Omental fat pad (tissue), 4 donors: Measurements from ENCODE around the gene C3orf52. TPM values are rescaled to one million over a fixed set of nuclear protein-coding genes. Genes with fewer than 3 reads are reported as not detected.
A peak's percentile ranks its signal among the peaks of the same experiment; 100 is the strongest.

Experiments used
- ATAC-seq: fragments of 150-250 bp; one replicate; pipeline ENCODE4 v1.9.1; 2016; ENCODE audit warnings: mild to moderate bottlenecking, moderate library complexity; ENCODE audit not compliant: low FRiP score
- DNase-seq: peaks from one replicate; pipeline ENCODE4 v3.0.0-alpha.2; 2019; ENCODE audit warnings: low spot score
- total RNA-seq, 4 donors: library from RNA; depleted of rRNA; stranded (reverse); fragments of >200 nt; gene quantifications; one replicate each; pipeline ENCODE4 v1.1.0, GENCODE V29; 2016
- TF ChIP-seq, protein P1 (sequence below), 3 donors: fragments of 450-650 bp; IDR thresholded peaks; one replicate each; pipeline ENCODE4 v1.5.1; 2016 to 2017; ENCODE audit warnings: antibody characterized with exemption in 3 of 3, mild to moderate bottlenecking in 3 of 3, moderate library complexity in 2 of 3

Gene C3orf52
- total RNA-seq, 4 donors from 2014 or later, result 2.3 to 39.1 (median 13.1) TPM; not detected in 1

DNA sequence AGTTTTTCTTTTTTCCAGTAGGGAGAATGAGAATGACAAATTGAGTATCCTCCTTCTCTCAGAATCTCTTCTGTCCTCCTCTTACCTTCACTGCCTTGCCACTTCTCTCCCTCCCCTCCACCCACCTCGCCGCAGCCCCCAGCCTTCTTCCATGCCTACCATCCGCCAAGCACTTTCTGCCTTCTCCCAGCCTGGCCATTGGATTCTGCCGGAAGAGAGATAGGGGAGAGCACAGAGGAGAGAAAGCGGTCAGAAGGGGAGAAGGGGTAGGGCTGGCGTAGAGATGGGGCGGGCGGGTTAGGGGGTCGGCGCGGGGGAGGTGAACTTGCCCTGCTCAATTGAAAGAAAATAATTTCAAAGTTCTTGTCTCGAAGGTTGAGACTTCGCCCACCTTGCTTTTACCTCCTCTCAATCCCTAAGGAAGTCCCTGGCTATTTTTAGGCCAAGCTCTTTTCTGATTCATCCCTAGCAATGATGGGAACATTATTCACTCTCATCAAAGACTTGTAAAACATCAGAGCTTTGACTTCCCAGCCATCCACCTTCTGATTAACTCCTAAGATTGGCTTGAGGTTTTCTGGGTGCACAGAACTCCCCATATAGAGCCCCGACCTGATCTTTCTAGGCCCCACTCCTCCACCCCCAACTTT lies 811 bp downstream of the C3orf52 start:
- ATAC-seq, result peak; percentile 34

DNA sequence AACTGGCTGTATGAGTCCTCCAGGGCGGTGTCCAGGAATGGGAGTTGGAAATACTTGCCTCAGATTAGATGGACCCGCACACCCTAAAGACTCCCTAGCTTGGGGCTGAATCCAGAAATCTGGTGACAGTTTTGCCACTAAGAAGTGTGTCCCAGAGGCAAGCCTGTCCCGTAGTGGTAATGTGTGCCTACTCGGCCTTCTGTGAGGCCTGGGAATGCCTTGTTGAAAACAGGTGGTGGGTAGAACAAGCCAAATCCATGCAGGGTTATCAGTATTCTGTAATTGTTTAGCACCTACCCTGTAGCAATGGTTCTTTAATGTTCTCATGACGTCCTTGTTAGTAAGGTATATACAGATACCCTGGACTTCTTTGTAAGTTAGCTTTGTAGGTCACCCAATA lies 1.6 kb downstream of the C3orf52 start:
- TF ChIP-seq, protein P1, sequence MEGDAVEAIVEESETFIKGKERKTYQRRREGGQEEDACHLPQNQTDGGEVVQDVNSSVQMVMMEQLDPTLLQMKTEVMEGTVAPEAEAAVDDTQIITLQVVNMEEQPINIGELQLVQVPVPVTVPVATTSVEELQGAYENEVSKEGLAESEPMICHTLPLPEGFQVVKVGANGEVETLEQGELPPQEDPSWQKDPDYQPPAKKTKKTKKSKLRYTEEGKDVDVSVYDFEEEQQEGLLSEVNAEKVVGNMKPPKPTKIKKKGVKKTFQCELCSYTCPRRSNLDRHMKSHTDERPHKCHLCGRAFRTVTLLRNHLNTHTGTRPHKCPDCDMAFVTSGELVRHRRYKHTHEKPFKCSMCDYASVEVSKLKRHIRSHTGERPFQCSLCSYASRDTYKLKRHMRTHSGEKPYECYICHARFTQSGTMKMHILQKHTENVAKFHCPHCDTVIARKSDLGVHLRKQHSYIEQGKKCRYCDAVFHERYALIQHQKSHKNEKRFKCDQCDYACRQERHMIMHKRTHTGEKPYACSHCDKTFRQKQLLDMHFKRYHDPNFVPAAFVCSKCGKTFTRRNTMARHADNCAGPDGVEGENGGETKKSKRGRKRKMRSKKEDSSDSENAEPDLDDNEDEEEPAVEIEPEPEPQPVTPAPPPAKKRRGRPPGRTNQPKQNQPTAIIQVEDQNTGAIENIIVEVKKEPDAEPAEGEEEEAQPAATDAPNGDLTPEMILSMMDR (IDR thresholded peaks at IDR 0.05), result no peak
- no peak for ATAC-seq

More for the DNA sequence above, 811 bp downstream of the C3orf52 start:
- no peak for DNase-seq
- TF ChIP-seq, protein P1 (IDR thresholded peaks at IDR 0.05), result no peak

DNA sequence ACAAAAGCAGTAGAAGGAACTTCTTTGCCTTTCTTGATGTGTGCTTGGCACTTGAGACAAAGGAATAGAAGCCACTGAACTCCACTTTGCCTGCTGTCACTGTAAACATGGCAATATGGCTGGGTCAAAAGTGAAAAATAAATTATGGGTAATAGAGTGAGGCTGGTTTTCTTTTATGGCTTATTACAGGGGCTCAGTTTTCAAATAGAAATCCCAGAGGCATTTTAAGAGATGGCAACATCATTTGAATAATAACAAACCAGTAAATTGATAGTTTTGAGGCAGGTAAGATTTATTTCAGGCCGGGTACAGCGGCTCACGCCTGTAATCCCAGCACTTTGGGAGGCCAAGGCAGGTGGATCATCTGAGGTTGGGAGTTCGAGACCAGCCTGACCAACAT lies 2.8 kb downstream of the C3orf52 start:
- TF ChIP-seq, protein P1 (IDR thresholded peaks at IDR 0.05), result no peak
- no peak for DNase-seq
- ATAC-seq, result no peak

More for the DNA sequence above, 1.6 kb downstream of the C3orf52 start:
- no peak for DNase-seq

DNA sequence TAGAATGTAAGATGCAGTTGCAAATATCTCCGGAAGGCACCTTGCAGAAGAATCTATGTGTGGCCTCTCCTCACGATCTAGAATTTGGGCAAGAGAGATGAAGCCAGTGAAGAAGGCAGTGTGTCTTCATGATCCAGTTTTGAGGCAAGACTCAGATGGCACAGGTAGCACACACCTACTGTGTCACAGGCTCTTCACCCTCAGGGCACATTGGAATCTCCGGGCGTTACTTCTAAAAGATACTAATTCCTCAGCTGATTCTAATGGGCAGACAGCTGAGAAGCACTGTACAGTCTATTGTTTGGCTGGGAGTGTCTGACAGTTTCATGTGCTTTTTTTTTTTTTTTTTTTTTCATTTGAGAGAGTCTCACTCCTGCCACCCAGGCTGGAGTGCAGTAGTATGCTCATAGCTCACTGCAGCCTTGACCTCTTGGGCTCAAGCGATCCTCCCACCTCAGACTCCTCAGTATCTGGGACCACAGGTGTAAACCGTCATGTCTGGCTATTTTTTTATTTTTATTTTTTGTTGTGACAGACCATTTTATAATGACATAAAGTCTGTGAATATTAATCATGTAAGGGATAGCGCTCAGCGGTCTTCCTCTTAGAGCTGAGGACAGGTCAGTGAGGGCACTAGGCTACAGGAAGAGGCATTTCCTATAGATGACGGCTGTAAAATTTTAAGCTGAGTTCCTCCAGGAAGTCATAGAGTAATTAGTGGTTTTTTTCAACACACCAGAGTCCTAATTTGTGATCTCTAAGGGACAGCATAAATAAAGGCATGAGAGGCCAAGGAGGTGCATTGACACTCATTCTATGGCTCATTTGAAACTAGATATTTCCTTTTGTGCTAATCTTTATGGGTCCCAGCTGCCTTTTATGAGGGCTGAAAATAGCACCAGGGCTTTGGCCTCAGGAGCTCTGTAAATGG lies 4.0 kb downstream of the C3orf52 start:
- ATAC-seq (no peak), DNase-seq (no peak)
- TF ChIP-seq, protein P1 (IDR thresholded peaks at IDR 0.05), result no peak

DNA sequence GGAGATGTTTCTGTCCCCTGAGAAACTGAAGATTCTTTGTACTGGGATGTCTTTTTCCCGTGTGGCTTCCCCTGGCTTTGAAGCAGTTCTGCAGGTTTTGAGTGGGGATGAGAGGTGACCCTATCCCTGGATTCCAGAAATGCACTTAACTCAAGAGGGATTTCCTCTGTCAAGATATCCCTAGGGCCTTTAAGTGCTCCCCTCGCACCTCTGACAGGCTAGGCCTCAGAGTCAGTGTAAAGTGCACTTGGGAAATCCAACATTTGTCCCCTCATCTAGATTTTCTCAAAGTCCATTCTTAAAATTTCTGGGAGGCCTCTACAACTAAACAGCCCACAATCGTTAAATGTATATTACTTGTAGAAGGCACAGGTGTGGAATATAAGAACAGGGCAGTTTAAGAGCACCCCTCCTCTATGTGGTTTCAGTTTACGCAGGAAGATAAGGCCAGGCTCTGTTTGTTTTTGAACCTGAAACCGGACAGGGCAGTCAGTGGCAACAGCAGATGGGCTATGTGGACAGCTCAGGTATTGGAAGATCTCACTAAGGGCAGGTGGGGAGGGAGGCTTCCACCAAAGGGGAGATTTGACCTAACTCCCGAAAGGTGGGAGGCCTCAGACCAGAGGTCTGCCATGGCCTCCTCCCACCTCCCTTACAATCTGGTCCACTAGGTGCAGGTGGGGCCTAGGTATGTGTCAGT lies 4.8 kb downstream of the C3orf52 start:
- no peak for ATAC-seq
- no peak for DNase-seq
- TF ChIP-seq, protein P1 (IDR thresholded peaks at IDR 0.05), result no peak

DNA sequence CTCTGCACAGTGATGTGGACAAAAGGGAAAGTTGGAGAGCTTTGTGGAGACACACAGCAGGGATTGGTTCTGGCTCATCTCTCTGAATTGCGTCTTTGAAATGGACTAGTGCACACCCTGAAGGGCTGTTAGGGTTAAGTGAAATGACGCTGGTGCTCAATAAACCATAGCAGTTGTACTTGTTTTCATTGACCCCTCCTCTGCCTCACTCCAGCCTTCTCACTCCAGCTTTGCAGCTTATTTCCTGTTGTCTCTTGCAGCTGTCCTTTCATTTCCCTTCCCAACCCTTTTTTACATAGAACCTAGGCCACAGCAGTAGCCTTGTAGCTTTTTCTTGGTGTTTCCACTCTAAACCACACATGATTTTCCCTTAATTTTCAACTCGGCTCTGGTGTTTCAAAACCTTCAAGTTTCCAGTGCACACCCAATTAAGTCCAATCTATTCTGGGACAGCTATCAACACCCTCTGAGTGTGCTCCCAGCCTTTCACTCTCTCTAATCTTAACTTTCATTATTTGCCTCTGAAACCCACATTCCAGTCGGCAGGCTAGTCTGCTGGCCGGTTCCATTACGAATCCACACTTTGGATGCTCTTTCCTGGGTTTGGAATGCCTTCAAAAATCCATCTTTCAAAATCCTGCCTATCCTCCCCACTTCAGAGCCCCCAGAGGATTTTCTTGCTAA lies 6.4 kb downstream of the C3orf52 start:
- peak; percentile 52 for ATAC-seq
- TF ChIP-seq, protein P1 (IDR thresholded peaks at IDR 0.05), result no peak
- no peak for DNase-seq
